Measurements from ENCODE around the gene ZSCAN21. TPM values are rescaled to one million over a fixed set of nuclear protein-coding genes. Genes with fewer than 3 reads are reported as not detected.

Gene ZSCAN21
- total and polyA plus RNA-seq, 8 donors = 6.5 to 27.1 (median 24.1) TPM

GRCh38 chr7:100064162-100064561, 14.6 kb downstream of the ZSCAN21 start:
- ATAC-seq (no peak), DNase-seq (no peak)
- Histone ChIP-seq H3K27me3 (no peaks in the 10 kb centered on the region), H3K4me3 (no peak overlapping the region), H3K27ac (no peak overlapping the region), H3K9me3 (no peaks in the 10 kb centered on the region), H3K36me3 (peaks cover 0 to 73% of the 10 kb centered on the region in 2 donors), H3K4me1 (peaks cover 4 to 8% of the 10 kb centered on the region in 2 donors)
- no peak for TF ChIP-seq CTCF (IDR thresholded peaks at IDR 0.05)
- intact Hi-C loops (cut with DNase I) = no loop called here

- peak; percentile 61 for ATAC-seq
- Histone ChIP-seq H3K9me3 (peaks cover 0 to 8% of the 10 kb centered on the region in 2 donors), H3K36me3 (peaks cover 0 to 73% of the 10 kb centered on the region in 2 donors), H3K27me3 (no peaks in the 10 kb centered on the region), H3K27ac (peak overlapping the region; percentile 41 to 51), H3K4me1 (peaks cover 4 to 8% of the 10 kb centered on the region in 2 donors), H3K4me3 (no peak overlapping the region)
- DNase-seq = peak in 2 of 4 donors; percentile 81 to 87
- TF ChIP-seq CTCF (IDR thresholded peaks at IDR 0.05) = no peak
- intact Hi-C loops (cut with DNase I) = no loop called here
These were observed 16.0 kb downstream of the ZSCAN21 start for GRCh38 chr7:100065452-100066186.

- ATAC-seq = no peak
- TF ChIP-seq CTCF (IDR thresholded peaks at IDR 0.05) = no peak
- no peak overlapping the region for H3K27ac ChIP-seq
- peaks cover 4 to 8% of the 10 kb centered on the region in 2 donors for H3K4me1 ChIP-seq
- intact Hi-C loops (cut with DNase I) = no loop called here
- peaks cover 4 to 21% of the 10 kb centered on the region in 2 donors for H3K9me3 ChIP-seq
- H3K36me3 ChIP-seq = peaks cover 7 to 74% of the 10 kb centered on the region in 2 donors
- DNase-seq = no peak
- H3K4me3 ChIP-seq = no peak overlapping the region
- H3K27me3 ChIP-seq = no peaks in the 10 kb centered on the region
These were observed 17.4 kb downstream of the ZSCAN21 start for GRCh38 chr7:100066953-100067352.

- Histone ChIP-seq H3K4me1 (peaks cover 4 to 7% of the 10 kb centered on the region in 2 donors), H3K9me3 (peaks cover 4 to 32% of the 10 kb centered on the region in 2 donors), H3K27ac (no peak overlapping the region), H3K27me3 (no peaks in the 10 kb centered on the region), H3K36me3 (peaks cover 16 to 75% of the 10 kb centered on the region in 2 donors), H3K4me3 (no peak overlapping the region)
- TF ChIP-seq CTCF (IDR thresholded peaks at IDR 0.05) = no peak
- intact Hi-C loops (cut with DNase I) = no loop called here
- no peak for ATAC-seq
- DNase-seq = no peak
These were observed 20.4 kb downstream of the ZSCAN21 start for GRCh38 chr7:100069991-100070390.

- Histone ChIP-seq H3K36me3 (peaks cover 17 to 86% of the 10 kb centered on the region in 2 donors), H3K4me1 (no peaks in the 10 kb centered on the region), H3K27ac (no peak overlapping the region), H3K9me3 (peaks cover 4 to 32% of the 10 kb centered on the region in 2 donors), H3K27me3 (no peaks in the 10 kb centered on the region), H3K4me3 (no peak overlapping the region)
- no peak for DNase-seq
- no peak for ATAC-seq
- no peak for TF ChIP-seq CTCF (IDR thresholded peaks at IDR 0.05)
- intact Hi-C loops (cut with DNase I) = no loop called here
These were observed 21.6 kb downstream of the ZSCAN21 start for GRCh38 chr7:100071018-100071723.

All from left lung (tissue), 10 donors.